ENCODE measurements around the gene PRPH. TPM values are rescaled to one million over a fixed set of nuclear protein-coding genes. Genes with fewer than 3 reads are reported as not detected.

Gene PRPH
- total and polyA plus RNA-seq, 2 of the 13 experiments (the other 11 are each of a cell fraction or from before 2014, with no cell fraction given): 0.12 TPM; not detected in 1

- peak; percentile 84 for TF ChIP-seq CREM (IDR thresholded peaks at IDR 0.05)
- no peak for TF ChIP-seq CREM (CRISPR knock-in tag; IDR thresholded peaks at IDR 0.05)
- TF ChIP-seq ZNF326 (CRISPR knock-in tag; IDR thresholded peaks at IDR 0.05; ENCODE audit: borderline replicate concordance): no peak
- no peak for TF ChIP-seq ZBTB14 (CRISPR knock-in tag; IDR thresholded peaks at IDR 0.05)
- TF ChIP-seq PLSCR1 (CRISPR knock-in tag; IDR thresholded peaks at IDR 0.05; ENCODE audit: borderline replicate concordance): no peak
- no peak for TF ChIP-seq PAWR (CRISPR knock-in tag; IDR thresholded peaks at IDR 0.05; ENCODE audit: borderline replicate concordance)
- no peak for TF ChIP-seq CCAR2 (optimal IDR thresholded peaks at IDR 0.05; ENCODE audit: low read depth, low read length)
- TF ChIP-seq ZNF549 (CRISPR knock-in tag; IDR thresholded peaks at IDR 0.05): no peak
- TF ChIP-seq ZNF703 (CRISPR knock-in tag; IDR thresholded peaks at IDR 0.05; ENCODE audit: borderline replicate concordance): no peak
- no peak for TF ChIP-seq SP5 (CRISPR knock-in tag; IDR thresholded peaks at IDR 0.05; ENCODE audit: borderline replicate concordance, low read depth)
- no peak for TF ChIP-seq ATRX (CRISPR knock-in tag; IDR thresholded peaks at IDR 0.05; ENCODE audit: borderline replicate concordance)
- peak; percentile 12 for TF ChIP-seq PTBP1 (IDR thresholded peaks at IDR 0.05; ENCODE audit: low read depth, low read length, poor library complexity, severe bottlenecking)
- TF ChIP-seq CEBPB (IDR thresholded peaks at IDR 0.05; ENCODE audit: borderline replicate concordance, low read depth, low read length): no peak
- no peak; the same call in 1 of the 2 replicates for TF ChIP-seq DZIP1 (CRISPR knock-in tag; IDR thresholded peaks at IDR 0.05)
- TF ChIP-seq MED1 (CRISPR knock-in tag; IDR thresholded peaks at IDR 0.05): no peak
- TF ChIP-seq ZFX (CRISPR knock-in tag; IDR thresholded peaks at IDR 0.05; ENCODE audit: low read depth): peak; percentile 84
- no peak for TF ChIP-seq FLYWCH1 (CRISPR knock-in tag; IDR thresholded peaks at IDR 0.05)
- no peak for TF ChIP-seq ZNF3 (CRISPR knock-in tag; IDR thresholded peaks at IDR 0.05)
- TF ChIP-seq ZSCAN25 (CRISPR knock-in tag; IDR thresholded peaks at IDR 0.05): 0 out of 2 replicates have a peak, but pooled peaks have one; percentile 63
- TF ChIP-seq BORCS8-MEF2B (CRISPR knock-in tag; IDR thresholded peaks at IDR 0.05): peak; percentile 84
- TF ChIP-seq SKI (IDR thresholded peaks at IDR 0.05; ENCODE audit: partially characterized antibody): no peak
- no peak for TF ChIP-seq SMC3 (IDR thresholded peaks at IDR 0.05; ENCODE audit: low read length)
- TF ChIP-seq KAT7 (CRISPR knock-in tag; IDR thresholded peaks at IDR 0.05; ENCODE audit: borderline replicate concordance): no peak
- TF ChIP-seq MEIS1 (CRISPR knock-in tag; IDR thresholded peaks at IDR 0.05; ENCODE audit: borderline replicate concordance): no peak
- TF ChIP-seq ZFP62 (CRISPR knock-in tag; IDR thresholded peaks at IDR 0.05): no peak
- no peak; the same call in 1 of the 2 replicates for TF ChIP-seq FOSL2 (CRISPR knock-in tag; IDR thresholded peaks at IDR 0.05)
- TF ChIP-seq HOXD1 (CRISPR knock-in tag; IDR thresholded peaks at IDR 0.05): no peak
Observed at GRCh38 chr12:49322708-49323523, 28.0 kb downstream of the PRPH start, which contains the start of gene TROAP (continued).

Measured in HepG2 (cell line).